GM12875 (cell line): ENCODE data around the gene MSH6.

Source experiments
- H3K4me3 ChIP-seq: one replicate; pipeline ENCODE4 v1.5.1; 2011; ENCODE audit warnings: low read depth, low read length, control low read depth
- TF ChIP-seq, protein P1 (sequence below): IDR thresholded peaks from 2 replicates; pipeline ENCODE4 v1.5.1; 2011; ENCODE audit warnings: low read depth, mild to moderate bottlenecking, control low read depth, inconsistent platforms, low read length, moderate library complexity, borderline replicate concordance; ENCODE audit not compliant: insufficient read depth

Gene MSH6, protein sequence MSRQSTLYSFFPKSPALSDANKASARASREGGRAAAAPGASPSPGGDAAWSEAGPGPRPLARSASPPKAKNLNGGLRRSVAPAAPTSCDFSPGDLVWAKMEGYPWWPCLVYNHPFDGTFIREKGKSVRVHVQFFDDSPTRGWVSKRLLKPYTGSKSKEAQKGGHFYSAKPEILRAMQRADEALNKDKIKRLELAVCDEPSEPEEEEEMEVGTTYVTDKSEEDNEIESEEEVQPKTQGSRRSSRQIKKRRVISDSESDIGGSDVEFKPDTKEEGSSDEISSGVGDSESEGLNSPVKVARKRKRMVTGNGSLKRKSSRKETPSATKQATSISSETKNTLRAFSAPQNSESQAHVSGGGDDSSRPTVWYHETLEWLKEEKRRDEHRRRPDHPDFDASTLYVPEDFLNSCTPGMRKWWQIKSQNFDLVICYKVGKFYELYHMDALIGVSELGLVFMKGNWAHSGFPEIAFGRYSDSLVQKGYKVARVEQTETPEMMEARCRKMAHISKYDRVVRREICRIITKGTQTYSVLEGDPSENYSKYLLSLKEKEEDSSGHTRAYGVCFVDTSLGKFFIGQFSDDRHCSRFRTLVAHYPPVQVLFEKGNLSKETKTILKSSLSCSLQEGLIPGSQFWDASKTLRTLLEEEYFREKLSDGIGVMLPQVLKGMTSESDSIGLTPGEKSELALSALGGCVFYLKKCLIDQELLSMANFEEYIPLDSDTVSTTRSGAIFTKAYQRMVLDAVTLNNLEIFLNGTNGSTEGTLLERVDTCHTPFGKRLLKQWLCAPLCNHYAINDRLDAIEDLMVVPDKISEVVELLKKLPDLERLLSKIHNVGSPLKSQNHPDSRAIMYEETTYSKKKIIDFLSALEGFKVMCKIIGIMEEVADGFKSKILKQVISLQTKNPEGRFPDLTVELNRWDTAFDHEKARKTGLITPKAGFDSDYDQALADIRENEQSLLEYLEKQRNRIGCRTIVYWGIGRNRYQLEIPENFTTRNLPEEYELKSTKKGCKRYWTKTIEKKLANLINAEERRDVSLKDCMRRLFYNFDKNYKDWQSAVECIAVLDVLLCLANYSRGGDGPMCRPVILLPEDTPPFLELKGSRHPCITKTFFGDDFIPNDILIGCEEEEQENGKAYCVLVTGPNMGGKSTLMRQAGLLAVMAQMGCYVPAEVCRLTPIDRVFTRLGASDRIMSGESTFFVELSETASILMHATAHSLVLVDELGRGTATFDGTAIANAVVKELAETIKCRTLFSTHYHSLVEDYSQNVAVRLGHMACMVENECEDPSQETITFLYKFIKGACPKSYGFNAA (N-terminal part only)

DNA sequence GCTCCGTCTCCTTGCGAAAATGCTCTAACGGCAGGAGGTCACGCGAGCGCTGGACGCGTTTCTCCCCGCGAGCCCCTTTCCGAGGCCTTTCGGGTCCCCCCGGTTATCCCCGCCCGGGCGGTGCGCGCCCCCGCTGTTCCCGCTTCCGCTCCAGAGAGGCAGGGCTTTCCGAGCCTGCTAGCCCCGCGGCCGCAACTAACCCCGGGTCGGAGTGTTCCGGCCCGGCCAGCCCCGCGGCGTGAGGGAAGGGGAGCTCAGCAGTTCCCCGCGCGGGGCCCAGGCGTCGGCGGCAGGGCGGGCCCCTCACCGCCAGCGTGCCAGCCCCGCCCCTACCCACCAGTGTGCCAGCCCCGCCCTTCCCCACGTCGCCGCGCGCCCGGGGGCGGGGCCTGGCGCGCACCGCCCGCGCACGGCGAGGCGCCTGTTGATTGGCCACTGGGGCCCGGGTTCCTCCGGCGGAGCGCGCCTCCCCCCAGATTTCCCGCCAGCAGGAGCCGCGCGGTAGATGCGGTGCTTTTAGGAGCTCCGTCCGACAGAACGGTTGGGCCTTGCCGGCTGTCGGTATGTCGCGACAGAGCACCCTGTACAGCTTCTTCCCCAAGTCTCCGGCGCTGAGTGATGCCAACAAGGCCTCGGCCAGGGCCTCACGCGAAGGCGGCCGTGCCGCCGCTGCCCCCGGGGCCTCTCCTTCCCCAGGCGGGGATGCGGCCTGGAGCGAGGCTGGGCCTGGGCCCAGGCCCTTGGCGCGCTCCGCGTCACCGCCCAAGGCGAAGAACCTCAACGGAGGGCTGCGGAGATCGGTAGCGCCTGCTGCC is at the start of gene MSH6:
TSS of gene MSH6 (plus strand) at position 475 of the 815 bp plus-strand sequence. CDS start at position 564, 89 bp downstream.
- peak within 1 kb of the TSS; percentile 72 for H3K4me3 ChIP-seq
- TF ChIP-seq, protein P1, sequence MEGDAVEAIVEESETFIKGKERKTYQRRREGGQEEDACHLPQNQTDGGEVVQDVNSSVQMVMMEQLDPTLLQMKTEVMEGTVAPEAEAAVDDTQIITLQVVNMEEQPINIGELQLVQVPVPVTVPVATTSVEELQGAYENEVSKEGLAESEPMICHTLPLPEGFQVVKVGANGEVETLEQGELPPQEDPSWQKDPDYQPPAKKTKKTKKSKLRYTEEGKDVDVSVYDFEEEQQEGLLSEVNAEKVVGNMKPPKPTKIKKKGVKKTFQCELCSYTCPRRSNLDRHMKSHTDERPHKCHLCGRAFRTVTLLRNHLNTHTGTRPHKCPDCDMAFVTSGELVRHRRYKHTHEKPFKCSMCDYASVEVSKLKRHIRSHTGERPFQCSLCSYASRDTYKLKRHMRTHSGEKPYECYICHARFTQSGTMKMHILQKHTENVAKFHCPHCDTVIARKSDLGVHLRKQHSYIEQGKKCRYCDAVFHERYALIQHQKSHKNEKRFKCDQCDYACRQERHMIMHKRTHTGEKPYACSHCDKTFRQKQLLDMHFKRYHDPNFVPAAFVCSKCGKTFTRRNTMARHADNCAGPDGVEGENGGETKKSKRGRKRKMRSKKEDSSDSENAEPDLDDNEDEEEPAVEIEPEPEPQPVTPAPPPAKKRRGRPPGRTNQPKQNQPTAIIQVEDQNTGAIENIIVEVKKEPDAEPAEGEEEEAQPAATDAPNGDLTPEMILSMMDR = no peak

DNA sequence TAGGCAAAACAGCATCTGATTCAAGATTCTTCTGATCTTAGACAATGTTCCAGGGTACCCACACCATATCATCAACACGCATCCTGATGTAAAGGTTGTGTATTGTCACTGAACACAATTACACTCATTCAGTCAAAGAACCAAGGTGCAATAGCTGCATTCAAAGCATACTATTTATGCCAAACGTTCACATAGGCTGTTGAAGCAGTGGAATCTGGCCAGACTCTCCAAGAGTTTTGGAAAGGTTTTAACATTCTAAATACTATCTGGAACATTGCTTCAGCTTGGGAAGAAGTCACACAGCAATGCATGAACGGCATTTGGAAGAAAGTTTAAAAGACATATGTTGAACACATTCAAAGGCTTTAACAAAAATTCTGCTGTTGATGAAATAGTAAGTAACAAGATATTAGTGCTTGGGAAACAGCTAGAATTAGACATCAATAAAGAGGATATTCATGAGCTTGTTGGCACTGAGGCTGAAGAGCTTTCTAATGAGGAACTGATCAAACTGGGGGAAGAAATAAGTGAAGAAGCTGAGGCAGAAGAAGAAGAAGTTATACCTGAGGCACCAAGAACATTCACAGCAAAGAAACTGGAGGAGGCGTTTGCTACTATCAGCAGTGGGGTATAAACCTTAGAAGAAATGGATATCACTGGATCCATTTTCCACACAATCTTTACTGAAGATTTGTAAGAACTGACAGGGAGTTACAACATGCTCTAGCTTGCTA is 47.6 kb upstream of the MSH6 start:
- no peak overlapping the region for H3K4me3 ChIP-seq
- TF ChIP-seq, protein P1 = no peak

DNA sequence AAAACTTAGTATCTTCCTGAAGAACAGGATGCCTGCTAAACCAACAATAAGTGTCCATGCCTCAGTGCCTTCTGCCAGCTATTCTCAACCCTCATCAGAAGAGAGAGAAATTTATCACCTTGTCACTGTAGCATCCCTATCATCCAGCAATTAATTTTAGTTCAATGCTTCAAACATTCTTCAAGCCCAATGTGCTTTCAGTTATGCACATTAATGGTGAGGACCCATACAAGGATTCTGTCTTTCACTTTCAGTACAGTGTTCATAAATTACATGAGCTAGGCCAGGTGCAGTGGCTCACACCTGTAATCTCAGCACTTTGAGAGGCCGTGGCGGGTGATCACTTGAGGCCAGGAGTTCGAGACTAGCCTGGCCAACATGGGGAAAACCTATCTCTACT is 47.0 kb upstream of the MSH6 start:
- H3K4me3 ChIP-seq = no peak overlapping the region
- TF ChIP-seq, protein P1 = no peak

DNA sequence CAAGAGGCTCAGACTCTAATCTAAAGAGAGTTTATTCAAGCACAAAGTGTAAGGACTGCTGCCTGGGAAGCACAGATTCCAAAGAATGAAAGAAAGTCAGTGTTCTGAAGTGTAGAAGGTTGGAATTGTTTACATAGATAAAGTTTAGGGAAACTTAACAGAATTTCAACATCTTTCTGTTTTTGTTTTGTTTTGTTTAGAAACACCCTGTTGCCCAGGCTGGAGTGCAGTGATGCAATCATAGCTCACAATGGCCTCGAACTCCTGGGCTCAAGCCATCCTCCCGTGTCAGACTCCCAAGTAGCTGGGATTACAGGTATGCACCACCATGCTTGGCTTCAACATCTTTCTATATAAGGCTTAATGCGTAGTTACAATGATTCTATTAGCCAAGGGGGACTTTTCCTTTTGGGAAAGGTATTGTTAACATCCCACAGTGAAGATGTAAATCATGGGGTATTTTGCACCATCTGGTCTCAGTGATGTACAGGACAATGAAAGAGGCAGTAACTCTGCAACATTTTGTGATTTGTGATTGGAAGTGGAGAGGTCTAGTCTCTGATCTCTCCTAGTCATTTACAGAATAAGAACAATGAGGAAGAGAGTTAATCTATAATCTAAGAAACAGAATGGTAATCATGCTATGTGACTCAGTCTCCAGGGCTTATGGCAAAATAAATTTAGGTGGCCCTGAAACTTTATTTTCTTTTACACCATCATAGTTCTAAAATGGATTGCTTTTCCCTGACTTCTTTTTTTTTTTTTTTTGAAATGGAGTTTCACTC is 45.6 kb upstream of the MSH6 start:
- TF ChIP-seq, protein P1 = no peak
- H3K4me3 ChIP-seq = no peak overlapping the region

DNA sequence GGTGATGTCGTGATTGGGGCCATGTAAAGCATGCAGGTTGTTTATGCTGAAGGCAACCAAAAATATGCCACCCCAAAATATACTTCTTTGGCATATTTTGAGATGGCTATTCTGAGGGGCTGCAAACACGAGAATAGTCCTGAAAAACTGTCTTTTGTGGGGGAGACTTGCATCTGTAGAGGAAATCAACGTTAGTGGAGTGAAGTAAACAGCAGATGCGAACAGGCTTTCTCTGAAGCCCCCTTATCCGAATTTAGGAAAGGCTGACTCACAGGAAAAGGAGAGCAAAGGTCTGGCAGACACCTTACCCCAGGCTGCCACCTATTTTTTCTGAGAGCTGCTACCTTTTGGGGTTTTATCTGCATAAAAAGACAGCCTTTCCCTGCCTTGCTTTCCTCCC is 44.6 kb upstream of the MSH6 start:
- H3K4me3 ChIP-seq = no peak overlapping the region
- TF ChIP-seq, protein P1 = no peak
